Measurements from ENCODE around the gene SGO1. TPM values are rescaled to one million over a fixed set of nuclear protein-coding genes. Genes with fewer than 3 reads are reported as not detected.

Gene SGO1
- polyA plus RNA-seq, 3 donors: 0.06 to 0.45 (median 0.12) TPM

GRCh38 chr3:20121088-20121487, 64.9 kb downstream of the SGO1 start:
- WGBS, 3 donors: 86 to 89% (median 88%) methylated on average over 3 of the region's 3 CpGs
- H3K27ac ChIP-seq (ENCODE audit: low read depth, low read length): no peak overlapping the region

Other genes with a start within 250 kb of the SGO1 start
- gene RAB5A, start 239.1 kb downstream of the SGO1 start, polyA plus RNA-seq: 10 to 100 TPM; 11.4 to 54.8 (median 27.6) TPM
- not detected for gene PP2D1, start 173.9 kb downstream of the SGO1 start, polyA plus RNA-seq
- gene KAT2B, start 145.8 kb downstream of the SGO1 start, polyA plus RNA-seq: 10 to 100 TPM in 1 of 3 donors, 1 to 10 TPM in 2; 7.8 to 20.8 (median 10.0) TPM